Liver (tissue), 3 donors: ENCODE measurements around the gene NPR2.

Experiments
- ATF3 ChIP-seq: IDR thresholded peaks from 2 replicates; pipeline ENCODE4 v1.6.1; 2016; ENCODE audit warnings: antibody characterized with exemption
- EGR1 ChIP-seq, 2 donors: IDR thresholded peaks; 2 replicates each; pipeline ENCODE4 v1.6.1; 2016 to 2018; ENCODE audit warnings: antibody characterized with exemption in 2 of 2, low read depth in 2 of 2
- FOXA1 ChIP-seq: IDR thresholded peaks from 2 replicates; pipeline ENCODE4 v1.6.1; 2016; ENCODE audit warnings: antibody characterized with exemption
- HNF4G ChIP-seq: IDR thresholded peaks from 2 replicates; pipeline ENCODE4 v1.6.1; 2016; ENCODE audit warnings: antibody characterized with exemption
- MAX ChIP-seq: IDR thresholded peaks from 2 replicates; pipeline ENCODE4 v1.6.1; 2016; ENCODE audit warnings: antibody characterized with exemption
- NR2F2 ChIP-seq: IDR thresholded peaks from 2 replicates; pipeline ENCODE4 v1.6.1; 2016; ENCODE audit warnings: antibody characterized with exemption
- SP1 ChIP-seq: IDR thresholded peaks from 2 replicates; pipeline ENCODE4 v1.6.1; 2018; ENCODE audit warnings: antibody characterized with exemption, mild to moderate bottlenecking
- TAF1 ChIP-seq: conservative IDR thresholded peaks from 2 replicates; pipeline ENCODE4 v1.6.1; 2016; ENCODE audit warnings: antibody characterized with exemption, mild to moderate bottlenecking
- YY1 ChIP-seq: IDR thresholded peaks from 2 replicates; pipeline ENCODE4 v1.6.1; 2016; ENCODE audit warnings: antibody characterized with exemption, mild to moderate bottlenecking
- TF ChIP-seq, protein P1 (sequence below): fragments of 150-350 bp; IDR thresholded peaks from 2 replicates; pipeline ENCODE4 v1.5.1; 2017; ENCODE audit warnings: improper control_type of control experiment, low read depth, low read length; ENCODE audit not compliant: missing input control
- TF ChIP-seq, protein P2 (sequence below): IDR thresholded peaks from 2 replicates; pipeline ENCODE4 v1.6.1; 2016; ENCODE audit warnings: antibody characterized with exemption, mild to moderate bottlenecking
- TF ChIP-seq, protein P3 (sequence below): IDR thresholded peaks from 2 replicates; pipeline ENCODE4 v1.6.1; 2016; ENCODE audit warnings: antibody characterized with exemption
- donor health status: healthy.
- donor health status: healthy.

DNA sequence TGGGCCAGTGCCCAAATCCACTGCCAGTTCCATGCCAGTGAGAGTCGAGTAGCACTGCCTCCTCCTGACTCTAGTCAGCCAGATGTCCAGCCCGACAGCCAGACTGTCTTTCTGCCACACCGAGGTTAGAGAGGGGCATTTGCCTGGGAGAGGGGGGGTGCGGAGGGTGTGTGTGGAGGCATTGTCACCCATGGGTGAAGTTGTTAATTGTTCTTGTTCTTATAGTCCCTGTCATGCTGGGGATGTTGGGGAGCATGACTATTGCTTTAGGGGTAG is 41.2 kb upstream of the NPR2 start:
- no peak for TF ChIP-seq NR2F2
- TF ChIP-seq, protein P1, sequence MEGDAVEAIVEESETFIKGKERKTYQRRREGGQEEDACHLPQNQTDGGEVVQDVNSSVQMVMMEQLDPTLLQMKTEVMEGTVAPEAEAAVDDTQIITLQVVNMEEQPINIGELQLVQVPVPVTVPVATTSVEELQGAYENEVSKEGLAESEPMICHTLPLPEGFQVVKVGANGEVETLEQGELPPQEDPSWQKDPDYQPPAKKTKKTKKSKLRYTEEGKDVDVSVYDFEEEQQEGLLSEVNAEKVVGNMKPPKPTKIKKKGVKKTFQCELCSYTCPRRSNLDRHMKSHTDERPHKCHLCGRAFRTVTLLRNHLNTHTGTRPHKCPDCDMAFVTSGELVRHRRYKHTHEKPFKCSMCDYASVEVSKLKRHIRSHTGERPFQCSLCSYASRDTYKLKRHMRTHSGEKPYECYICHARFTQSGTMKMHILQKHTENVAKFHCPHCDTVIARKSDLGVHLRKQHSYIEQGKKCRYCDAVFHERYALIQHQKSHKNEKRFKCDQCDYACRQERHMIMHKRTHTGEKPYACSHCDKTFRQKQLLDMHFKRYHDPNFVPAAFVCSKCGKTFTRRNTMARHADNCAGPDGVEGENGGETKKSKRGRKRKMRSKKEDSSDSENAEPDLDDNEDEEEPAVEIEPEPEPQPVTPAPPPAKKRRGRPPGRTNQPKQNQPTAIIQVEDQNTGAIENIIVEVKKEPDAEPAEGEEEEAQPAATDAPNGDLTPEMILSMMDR, result no peak
- no peak for TF ChIP-seq YY1
- TF ChIP-seq EGR1 (IDR thresholded peaks at IDR 0.05; ENCODE audit: low read depth in 2 of 2), result no peak
- TF ChIP-seq ATF3, result no peak
- TF ChIP-seq, protein P2, sequence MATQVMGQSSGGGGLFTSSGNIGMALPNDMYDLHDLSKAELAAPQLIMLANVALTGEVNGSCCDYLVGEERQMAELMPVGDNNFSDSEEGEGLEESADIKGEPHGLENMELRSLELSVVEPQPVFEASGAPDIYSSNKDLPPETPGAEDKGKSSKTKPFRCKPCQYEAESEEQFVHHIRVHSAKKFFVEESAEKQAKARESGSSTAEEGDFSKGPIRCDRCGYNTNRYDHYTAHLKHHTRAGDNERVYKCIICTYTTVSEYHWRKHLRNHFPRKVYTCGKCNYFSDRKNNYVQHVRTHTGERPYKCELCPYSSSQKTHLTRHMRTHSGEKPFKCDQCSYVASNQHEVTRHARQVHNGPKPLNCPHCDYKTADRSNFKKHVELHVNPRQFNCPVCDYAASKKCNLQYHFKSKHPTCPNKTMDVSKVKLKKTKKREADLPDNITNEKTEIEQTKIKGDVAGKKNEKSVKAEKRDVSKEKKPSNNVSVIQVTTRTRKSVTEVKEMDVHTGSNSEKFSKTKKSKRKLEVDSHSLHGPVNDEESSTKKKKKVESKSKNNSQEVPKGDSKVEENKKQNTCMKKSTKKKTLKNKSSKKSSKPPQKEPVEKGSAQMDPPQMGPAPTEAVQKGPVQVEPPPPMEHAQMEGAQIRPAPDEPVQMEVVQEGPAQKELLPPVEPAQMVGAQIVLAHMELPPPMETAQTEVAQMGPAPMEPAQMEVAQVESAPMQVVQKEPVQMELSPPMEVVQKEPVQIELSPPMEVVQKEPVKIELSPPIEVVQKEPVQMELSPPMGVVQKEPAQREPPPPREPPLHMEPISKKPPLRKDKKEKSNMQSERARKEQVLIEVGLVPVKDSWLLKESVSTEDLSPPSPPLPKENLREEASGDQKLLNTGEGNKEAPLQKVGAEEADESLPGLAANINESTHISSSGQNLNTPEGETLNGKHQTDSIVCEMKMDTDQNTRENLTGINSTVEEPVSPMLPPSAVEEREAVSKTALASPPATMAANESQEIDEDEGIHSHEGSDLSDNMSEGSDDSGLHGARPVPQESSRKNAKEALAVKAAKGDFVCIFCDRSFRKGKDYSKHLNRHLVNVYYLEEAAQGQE, result no peak
- TF ChIP-seq FOXA1, result no peak
- TF ChIP-seq MAX, result no peak
- TF ChIP-seq TAF1, result no peak
- no peak for TF ChIP-seq SP1
- TF ChIP-seq, protein P3, sequence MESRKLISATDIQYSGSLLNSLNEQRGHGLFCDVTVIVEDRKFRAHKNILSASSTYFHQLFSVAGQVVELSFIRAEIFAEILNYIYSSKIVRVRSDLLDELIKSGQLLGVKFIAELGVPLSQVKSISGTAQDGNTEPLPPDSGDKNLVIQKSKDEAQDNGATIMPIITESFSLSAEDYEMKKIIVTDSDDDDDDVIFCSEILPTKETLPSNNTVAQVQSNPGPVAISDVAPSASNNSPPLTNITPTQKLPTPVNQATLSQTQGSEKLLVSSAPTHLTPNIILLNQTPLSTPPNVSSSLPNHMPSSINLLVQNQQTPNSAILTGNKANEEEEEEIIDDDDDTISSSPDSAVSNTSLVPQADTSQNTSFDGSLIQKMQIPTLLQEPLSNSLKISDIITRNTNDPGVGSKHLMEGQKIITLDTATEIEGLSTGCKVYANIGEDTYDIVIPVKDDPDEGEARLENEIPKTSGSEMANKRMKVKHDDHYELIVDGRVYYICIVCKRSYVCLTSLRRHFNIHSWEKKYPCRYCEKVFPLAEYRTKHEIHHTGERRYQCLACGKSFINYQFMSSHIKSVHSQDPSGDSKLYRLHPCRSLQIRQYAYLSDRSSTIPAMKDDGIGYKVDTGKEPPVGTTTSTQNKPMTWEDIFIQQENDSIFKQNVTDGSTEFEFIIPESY, result no peak
- no peak for TF ChIP-seq HNF4G
